ENCODE measurements around the gene BRCA1.

The BRCA1 gene

GRCh38 chr17:43021741-43022512 lies 103.2 kb downstream of the BRCA1 start, which contains the start of gene VAT1:
Gene VAT1, minus strand, starts transcription at chr17:43022385. Its CDS starts 63 bp downstream, at chr17:43022322.
- peak; percentile 86 for DNase-seq (ENCODE audit: low spot score)
- TF ChIP-seq, protein P1, sequence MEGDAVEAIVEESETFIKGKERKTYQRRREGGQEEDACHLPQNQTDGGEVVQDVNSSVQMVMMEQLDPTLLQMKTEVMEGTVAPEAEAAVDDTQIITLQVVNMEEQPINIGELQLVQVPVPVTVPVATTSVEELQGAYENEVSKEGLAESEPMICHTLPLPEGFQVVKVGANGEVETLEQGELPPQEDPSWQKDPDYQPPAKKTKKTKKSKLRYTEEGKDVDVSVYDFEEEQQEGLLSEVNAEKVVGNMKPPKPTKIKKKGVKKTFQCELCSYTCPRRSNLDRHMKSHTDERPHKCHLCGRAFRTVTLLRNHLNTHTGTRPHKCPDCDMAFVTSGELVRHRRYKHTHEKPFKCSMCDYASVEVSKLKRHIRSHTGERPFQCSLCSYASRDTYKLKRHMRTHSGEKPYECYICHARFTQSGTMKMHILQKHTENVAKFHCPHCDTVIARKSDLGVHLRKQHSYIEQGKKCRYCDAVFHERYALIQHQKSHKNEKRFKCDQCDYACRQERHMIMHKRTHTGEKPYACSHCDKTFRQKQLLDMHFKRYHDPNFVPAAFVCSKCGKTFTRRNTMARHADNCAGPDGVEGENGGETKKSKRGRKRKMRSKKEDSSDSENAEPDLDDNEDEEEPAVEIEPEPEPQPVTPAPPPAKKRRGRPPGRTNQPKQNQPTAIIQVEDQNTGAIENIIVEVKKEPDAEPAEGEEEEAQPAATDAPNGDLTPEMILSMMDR (IDR thresholded peaks at IDR 0.05; ENCODE audit: borderline replicate concordance, control extremely low read depth, extremely low read depth, insufficient read depth, missing control alignments): no peak
- in situ Hi-C loops (cut with MboI; ENCODE audit: low sequenced_read_pairs, unreplicated experiment): no loop called here

GRCh38 chr17:43020789-43021740 lies 104.1 kb downstream of the BRCA1 start:
- TF ChIP-seq, protein P1 (IDR thresholded peaks at IDR 0.05; ENCODE audit: borderline replicate concordance, control extremely low read depth, extremely low read depth, insufficient read depth, missing control alignments): no peak
- in situ Hi-C loops (cut with MboI; ENCODE audit: low sequenced_read_pairs, unreplicated experiment): no loop called here
- peak; percentile 75 for DNase-seq (ENCODE audit: low spot score)

- DNase-seq (ENCODE audit: low spot score): no peak
- TF ChIP-seq, protein P1 (IDR thresholded peaks at IDR 0.05; ENCODE audit: borderline replicate concordance, control extremely low read depth, extremely low read depth, insufficient read depth, missing control alignments): no peak
- in situ Hi-C loops (cut with MboI; ENCODE audit: low sequenced_read_pairs, unreplicated experiment): no loop called here
Observed at GRCh38 chr17:43020030-43020621, 105.0 kb downstream of the BRCA1 start.

DNA sequence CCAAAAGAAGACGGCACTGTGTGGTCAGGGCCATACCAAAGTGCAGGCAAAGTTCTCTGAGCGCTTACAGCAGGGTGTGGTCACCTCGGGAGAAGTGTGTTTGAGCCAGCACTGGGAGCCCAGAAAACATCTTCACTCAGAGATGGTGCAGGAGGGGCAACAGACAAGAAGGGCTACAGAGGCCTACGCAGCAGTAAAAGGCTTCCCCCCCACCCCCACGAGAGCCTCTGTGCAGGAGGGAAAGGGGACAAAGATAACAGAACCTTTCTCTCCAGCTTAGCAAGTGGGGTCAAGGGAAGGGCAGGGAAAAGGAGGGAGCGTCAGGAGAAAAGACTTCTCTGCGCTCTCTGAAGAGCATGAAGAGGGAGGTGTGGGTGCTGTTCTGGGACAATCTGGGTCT lies 105.7 kb downstream of the BRCA1 start:
- TF ChIP-seq, protein P1 (IDR thresholded peaks at IDR 0.05; ENCODE audit: borderline replicate concordance, control extremely low read depth, extremely low read depth, insufficient read depth, missing control alignments): no peak
- DNase-seq (ENCODE audit: low spot score): no peak
- in situ Hi-C loops (cut with MboI; ENCODE audit: low sequenced_read_pairs, unreplicated experiment): no loop called here

DNA sequence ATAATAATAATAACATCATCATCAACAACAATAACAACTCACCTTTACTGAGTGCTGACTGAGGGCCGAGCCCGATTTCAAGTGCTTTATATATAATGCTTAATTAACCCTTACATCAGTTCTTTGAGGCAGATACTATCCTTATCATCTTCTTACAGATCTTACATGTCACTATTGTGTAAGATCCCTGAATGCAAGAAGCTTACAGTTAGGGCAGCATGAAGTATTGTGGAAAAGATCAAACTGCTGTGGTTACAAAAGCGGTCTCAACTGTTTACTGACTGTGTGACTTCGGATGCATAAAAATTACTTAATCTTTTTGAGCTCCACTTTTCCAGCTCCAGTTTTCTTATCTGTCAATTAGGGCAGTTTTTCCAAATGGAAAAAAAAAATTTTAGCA lies 106.2 kb downstream of the BRCA1 start:
- TF ChIP-seq, protein P1 (IDR thresholded peaks at IDR 0.05; ENCODE audit: borderline replicate concordance, control extremely low read depth, extremely low read depth, insufficient read depth, missing control alignments): no peak
- DNase-seq (ENCODE audit: low spot score): no peak
- in situ Hi-C loops (cut with MboI; ENCODE audit: low sequenced_read_pairs, unreplicated experiment): no loop called here
